CD4-positive, alpha-beta T cell treated with Interleukin-21 for 1 hour (primary cell): ENCODE data around the gene PPP1R14B.
A peak's percentile ranks its signal among the peaks of the same experiment; 100 is the strongest.

Source experiments
- DNase-seq: peaks from one replicate; pipeline ENCODE4 v3.0.0-alpha.2; 2020

The PPP1R14B gene

DNA sequence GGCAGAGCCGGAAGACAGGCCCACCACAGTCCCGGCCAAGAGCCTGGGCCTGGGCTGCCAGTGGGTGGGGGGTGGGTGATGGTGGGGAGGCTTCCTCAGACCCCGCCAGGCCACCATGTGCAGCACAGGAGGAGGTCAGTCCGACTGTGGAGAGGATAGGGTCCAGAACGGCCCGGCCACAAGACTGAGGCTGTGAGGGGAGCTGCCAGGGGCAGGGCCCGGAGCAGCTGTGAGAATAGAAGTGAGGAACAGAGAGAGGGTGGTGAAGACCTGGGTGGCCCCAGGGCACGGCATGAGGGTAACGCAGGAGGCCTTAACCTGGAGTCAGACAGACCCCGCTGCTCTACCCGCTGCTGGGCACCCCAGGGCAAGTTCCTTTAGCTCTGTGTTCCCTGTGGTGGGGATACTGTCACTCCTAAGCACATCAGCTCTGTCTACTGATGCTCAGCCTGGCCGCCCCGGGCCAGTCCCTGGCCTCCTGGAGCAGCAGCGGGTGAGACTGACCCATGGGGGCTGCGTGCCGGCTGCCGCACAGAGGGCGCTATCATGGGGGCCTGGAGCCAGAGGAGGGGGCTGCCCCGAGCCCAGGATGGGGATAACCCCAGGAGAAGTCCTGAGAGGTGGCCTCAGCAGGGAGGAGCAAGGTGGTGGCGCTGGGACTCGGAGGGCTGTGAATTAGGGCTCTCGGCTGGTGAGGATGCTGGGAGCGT lies 38.5 kb downstream of the PPP1R14B start:
- no peak for DNase-seq

DNA sequence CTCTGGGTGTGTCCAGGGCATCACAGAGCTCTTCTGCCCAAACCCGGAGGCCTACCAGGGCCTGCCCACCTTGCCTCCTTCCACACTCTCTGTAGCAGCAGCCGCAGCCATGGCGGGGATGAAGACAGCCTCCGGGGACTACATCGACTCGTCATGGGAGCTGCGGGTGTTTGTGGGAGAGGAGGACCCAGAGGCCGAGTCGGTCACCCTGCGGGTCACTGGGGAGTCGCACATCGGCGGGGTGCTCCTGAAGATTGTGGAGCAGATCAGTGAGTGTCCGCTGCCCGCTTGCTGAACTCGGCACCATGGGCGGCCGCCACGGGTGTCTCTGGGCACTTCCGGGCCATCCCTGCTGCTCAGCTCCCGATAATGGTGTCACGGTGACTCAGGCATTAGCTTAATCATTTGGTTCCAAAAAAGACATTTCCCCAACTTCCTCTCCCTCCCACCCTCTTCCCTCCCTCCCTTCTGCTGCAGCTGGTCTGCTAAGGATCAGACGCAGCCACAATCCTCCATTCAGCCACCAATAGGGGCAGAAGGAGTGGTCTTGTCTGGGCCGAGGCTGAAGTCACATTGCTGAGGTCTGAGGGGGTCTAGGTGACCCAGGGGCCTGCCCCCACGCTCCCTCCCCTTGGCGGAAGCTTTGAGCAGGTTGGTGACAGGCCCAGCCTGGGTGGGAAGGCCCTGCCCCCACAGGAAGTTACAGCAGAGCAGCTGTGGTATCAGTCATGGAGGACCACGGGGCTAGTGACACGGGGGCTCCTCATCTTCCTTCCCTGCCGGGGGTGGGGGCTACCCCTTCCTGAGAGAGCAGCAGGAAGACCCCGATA lies 39.3 kb downstream of the PPP1R14B start:
- DNase-seq, result peak; percentile 81

DNA sequence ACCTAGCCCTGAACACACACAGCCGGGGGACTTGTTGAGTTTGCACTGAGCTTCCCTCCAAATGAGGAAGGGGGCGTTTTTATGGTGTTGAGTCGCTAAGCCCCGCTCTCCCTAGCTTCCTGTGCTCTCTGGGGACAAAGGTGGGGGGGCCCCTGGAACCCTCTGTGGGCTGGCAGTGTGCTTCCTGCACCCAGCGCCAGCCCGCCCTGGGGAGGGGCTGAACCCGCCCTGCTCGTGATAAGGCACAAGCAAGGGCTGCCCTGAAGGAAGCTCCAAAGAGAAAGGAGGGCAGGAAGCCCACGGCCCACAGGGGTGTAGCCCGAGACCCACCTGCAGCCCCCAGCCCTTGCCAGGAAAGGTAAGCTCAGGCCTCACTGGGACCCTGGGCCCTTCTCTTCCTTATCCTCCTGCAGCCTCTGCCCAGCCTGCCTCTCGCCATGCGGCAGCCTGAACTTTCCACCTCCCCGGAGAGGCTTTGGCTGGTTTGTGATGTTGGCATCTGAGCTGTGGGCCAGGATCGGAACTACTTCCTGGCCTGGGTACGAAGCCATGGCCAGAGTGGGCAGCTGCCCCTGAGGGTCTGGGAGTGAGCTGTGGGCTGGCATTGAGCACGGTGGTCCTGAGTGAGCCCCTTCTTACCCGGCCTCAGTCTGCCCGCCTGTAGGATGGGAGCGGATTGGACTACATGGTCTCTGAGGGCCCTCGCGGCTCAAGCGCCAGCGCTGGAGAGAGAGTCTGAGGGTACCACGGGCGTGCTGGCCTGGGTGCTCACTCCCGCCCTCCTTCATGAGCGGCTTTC lies 40.1 kb downstream of the PPP1R14B start, which contains the start of gene FERMT3:
TSS of gene FERMT3 (plus strand) at position 265 of the 799 bp plus-strand sequence. CDS start 644 bp downstream, outside the sequence.
- DNase-seq, result peak; percentile 76

DNA sequence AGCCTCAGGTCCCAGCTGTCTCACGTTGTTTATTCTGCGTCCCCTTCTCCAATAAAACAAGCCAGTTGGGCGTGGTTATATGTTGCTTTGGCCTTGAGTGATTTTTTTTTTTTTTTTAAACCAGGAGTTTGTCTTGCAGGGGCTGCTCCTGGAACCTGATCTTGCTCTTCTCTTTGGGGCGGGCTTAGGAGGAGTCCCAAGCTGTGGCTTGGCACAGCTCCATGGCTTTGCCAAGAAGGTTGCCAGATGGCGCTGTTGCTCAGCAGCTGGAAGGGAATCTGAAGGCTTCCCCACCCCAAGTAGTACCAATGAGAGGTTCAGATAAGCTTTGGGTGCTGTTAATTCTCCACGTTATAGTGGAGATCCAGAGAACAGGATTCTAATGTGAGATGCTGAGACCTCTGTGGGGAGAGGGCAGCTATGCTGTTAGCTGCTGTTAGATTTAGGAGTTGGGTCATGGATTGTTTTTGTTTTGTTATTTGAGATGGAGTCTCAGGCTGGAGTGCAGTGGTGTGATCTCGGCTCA lies 42.2 kb downstream of the PPP1R14B start:
- peak; percentile 90 for DNase-seq

DNA sequence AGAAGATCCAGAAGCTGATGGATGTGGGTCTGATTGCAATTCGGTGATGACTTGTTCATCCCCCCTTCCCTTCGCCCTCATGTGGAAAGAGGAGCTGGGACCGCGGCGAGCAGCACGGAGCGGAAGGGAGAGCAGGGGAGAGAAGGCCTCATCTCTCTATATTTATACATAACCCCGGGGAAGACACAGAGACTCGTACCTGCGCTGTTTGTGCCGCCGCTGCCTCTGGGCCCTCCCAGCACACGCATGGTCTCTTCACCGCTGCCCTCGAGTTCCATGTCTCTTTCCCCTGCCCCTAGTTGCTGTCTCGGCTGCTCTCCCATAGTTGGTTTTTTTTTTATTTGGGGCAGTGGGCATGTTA lies 42.7 kb downstream of the PPP1R14B start:
- no peak for DNase-seq

DNA sequence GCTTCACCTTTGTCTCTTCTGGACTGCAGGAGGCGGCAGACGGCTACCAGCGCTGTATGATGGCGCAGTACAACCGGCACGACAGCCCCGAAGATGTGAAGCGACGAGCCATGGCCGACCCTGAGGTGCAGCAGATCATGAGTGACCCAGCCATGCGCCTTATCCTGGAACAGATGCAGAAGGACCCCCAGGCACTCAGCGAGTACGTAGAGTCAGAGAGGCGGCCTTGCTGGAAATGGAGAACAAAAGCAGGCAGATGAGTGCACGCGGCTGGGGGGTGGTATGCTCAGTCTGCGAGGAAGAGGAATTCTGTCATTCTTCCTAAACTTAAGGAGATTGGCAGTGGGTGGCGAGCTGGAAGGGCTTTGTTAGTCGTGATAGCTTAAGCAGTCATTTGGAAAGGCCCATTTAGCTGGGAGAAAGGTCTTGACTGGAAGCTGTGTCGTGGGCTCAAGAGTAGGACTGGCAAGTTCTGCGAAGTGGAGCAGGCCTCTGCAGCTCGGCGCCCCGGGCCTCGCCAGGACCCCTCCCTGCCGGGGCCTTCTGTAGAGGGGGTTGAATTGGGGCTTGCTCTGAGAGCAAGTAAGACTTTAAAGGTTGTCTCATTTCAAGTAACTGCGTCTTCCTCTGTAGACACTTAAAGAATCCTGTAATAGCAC lies 43.2 kb downstream of the PPP1R14B start:
- DNase-seq, result no peak

DNA sequence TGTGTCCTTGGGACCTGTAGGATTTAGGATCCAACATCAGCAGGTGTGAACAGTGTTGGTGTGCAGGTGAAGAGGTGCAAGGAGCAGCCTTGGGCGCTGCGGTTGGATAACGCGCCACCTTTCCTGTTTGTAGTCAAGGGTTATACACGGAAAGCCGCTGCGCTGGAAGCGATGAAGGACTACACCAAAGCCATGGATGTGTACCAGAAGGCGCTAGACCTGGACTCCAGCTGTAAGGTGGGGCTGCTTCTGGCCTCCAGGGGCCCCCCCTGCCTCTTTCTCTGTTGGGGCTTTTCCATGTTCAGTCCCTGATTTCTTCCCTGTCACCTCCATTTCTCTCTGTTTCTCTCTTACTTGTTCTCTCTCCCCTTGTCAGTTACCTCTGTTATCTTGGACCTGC lies 43.8 kb downstream of the PPP1R14B start:
- DNase-seq, result no peak

DNA sequence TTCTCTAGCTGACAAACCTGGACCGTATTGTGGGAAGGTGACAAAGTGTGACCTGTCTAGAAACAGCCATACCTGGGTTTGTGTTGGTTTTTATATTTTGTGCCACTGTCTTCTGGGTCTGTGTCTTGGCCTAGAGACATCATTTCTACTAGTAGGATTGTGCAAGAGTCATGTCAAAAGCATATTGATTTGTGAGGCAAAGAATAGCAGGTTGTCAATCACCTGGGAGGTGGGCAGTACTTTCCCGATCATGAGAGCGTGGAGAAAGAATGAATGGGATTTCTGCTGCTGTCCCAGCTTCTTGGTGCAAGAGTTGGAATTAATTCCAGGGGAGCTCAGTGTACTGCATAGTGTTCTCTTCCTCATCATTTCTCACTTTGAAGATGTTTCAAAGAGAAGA lies 45.2 kb downstream of the PPP1R14B start:
- no peak for DNase-seq

DNA sequence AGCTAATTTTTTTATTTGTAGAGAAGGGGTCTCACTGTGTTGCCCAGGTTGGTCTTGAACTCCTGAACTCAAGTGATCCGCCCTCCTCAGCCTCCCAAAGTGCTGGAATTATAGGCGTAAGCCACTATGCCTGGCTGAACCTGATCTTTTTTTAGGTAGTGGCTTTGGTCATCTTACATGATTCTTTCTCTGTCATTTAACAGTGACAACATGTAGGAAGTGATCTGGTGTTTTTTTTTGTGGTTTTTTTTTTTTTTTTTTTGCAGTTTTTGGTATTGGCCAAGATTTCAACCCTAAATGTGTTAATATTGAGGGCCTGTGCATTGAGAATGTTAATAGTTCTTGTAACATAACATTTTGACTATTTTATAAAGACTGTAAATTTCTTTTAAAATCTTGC lies 48.2 kb downstream of the PPP1R14B start:
- no peak for DNase-seq

DNA sequence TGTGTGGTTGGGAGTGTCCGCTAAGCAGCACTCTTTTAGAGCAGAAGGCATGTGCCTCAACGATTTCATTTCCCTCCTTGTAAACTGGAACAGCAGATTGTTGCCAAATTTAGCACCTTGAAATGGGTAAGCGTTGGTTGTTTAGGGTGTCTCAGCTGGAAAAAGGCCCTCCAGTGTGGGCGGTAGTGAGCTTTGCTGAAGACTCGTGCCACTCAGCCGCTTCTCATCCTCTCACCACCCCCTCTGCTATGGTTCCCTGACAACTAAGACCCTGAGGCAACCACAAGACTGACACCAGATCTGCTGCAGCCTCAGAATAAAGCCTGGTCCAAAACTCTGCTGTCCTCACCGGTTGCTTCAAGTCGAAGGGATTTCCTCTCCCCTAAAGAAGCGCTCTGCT lies 50.1 kb downstream of the PPP1R14B start:
- DNase-seq, result no peak
